Transverse colon (tissue), 4 donors: ENCODE data around the gene FAM78B. TPM values are rescaled to one million over a fixed set of nuclear protein-coding genes. Genes with fewer than 3 reads are reported as not detected.

ENCODE experiments used
- DNase-seq: peaks from one replicate; pipeline ENCODE4 v3.0.0-alpha.2; 2019
- H3K27ac ChIP-seq, 4 donors: fragments of 200-600 bp; sonication (generic); 2 replicates each; pipeline ENCODE4 v1.5.1; 2016 to 2018; ENCODE audit warnings: inconsistent platforms in 4 of 4
- H3K27me3 ChIP-seq: fragments of 200-600 bp; sonication (generic); 2 replicates; pipeline ENCODE4 v1.5.1; 2017; ENCODE audit warnings: inconsistent platforms
- H3K36me3 ChIP-seq, 4 donors: fragments of 200-600 bp; sonication (generic); 2 replicates each; pipeline ENCODE4 v1.5.1; 2017 to 2019; ENCODE audit warnings: inconsistent platforms in 4 of 4
- H3K4me1 ChIP-seq, 4 donors: fragments of 200-600 bp; sonication (generic); 2 replicates each; pipeline ENCODE4 v1.5.1; 2017 to 2020; ENCODE audit warnings: inconsistent platforms in 4 of 4
- H3K4me3 ChIP-seq, 4 donors: fragments of 200-600 bp; sonication (generic); 1 replicate in 1 of 4; 2 replicates in 3 of 4; pipeline versions ENCODE4 v1.5.1 to v1.6.1; 2017 to 2019; ENCODE audit warnings: inconsistent platforms in 4 of 4
- H3K9me3 ChIP-seq, 2 donors: fragments of 200-600 bp; sonication (generic); 2 replicates each; pipeline ENCODE4 v1.5.1; 2017 to 2019; ENCODE audit warnings: inconsistent platforms in 2 of 2
- EP300 ChIP-seq: sonication (generic); formaldehyde crosslinking; IDR thresholded peaks from one replicate; pipeline ENCODE4 v1.6.1; 2017; ENCODE audit warnings: antibody characterized with exemption, low read depth
- POLR2A ChIP-seq: fragments of 450-650 bp; IDR thresholded peaks from one replicate; pipeline ENCODE4 v1.6.1; 2016; ENCODE audit warnings: antibody characterized with exemption, mild to moderate bottlenecking, moderate library complexity
- POLR2AphosphoS5 ChIP-seq, 3 donors: sonication (generic); formaldehyde crosslinking; IDR thresholded peaks; one replicate each; pipeline ENCODE4 v1.6.1; 2016; ENCODE audit warnings: antibody characterized with exemption in 3 of 3
- WGBS, 2 donors: methylation state at CpG; one replicate each; pipeline ENCODE4 v1.1.5; 2018; ENCODE audit warnings: low coverage in 1 of 2; 5-methylcytosine and 5-hydroxymethylcytosine counted together
- in situ Hi-C, 4 donors: fragments of 200-750 bp; cut with MboI; loops; one replicate each; pipeline versions ENCODE4 v1.15.0 to v1.15.1; 2017; ENCODE audit warnings: low sequenced_read_pairs in 3 of 4, low pct_ligation_motif_present in 1 of 4, low pct_unique_long_range_greater_than_20kb in 1 of 4
- intact Hi-C: fragments of 100-400 bp; cut with DNase I; formaldehyde crosslinking; loops from one replicate; pipeline ENCODE4 v1.15.1; 2023; ENCODE audit warnings: low total_unique reads
- total RNA-seq, 4 donors: library from RNA; depleted of rRNA; stranded (reverse); fragments of >200 nt; gene quantifications; one replicate each; pipeline ENCODE4 v1.1.0, GENCODE V29; 2016
- TF ChIP-seq, protein P1 (sequence below), 5 experiments: fragments of 200-600 bp in 3 of 5; fragments of 450-650 bp in 2 of 5; sonication (generic) in 3 of 5; IDR thresholded peaks; 1 replicate in 2 of 5; 2 replicates in 3 of 5; pipeline ENCODE4 v1.5.1; 2016 to 2017; ENCODE audit warnings: antibody characterized with exemption in 5 of 5, inconsistent platforms in 3 of 5, mild to moderate bottlenecking in 2 of 5, moderate library complexity in 1 of 5

The FAM78B gene
- total RNA-seq, 4 donors from 2014 or later, result 0.40 to 5.2 (median 0.80) TPM

DNA sequence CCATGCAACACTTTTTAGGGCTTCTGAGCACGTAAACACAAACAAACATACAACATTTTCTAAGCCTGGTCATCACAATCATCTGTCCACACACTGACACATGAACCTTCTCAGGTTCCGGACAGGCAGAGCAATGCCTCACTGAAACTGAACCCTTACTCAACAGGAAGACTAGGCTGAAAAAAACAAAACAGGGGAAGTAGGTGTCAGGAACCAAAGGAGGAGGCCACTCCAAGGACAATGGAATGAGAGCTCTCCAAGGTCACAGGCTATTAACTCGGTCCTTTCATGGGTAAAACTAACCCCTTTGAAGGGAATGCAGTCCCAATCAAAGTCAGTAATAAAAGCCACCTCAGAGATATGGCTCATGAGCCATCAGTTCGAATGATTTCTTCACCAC is 76.6 kb downstream of the FAM78B start:
- Histone ChIP-seq H3K9me3 (no peaks in the 10 kb centered on the region), H3K27ac (no peak overlapping the region), H3K27me3 (no peaks in the 10 kb centered on the region), H3K4me3 (no peak overlapping the region), H3K36me3 (no peaks in the 10 kb centered on the region), H3K4me1 (no peaks in the 10 kb centered on the region)
- intact Hi-C loops (no loop called here), in situ Hi-C loops (no loop called here)
- TF ChIP-seq POLR2AphosphoS5 (IDR thresholded peaks at IDR 0.05), result no peak
- no peak for TF ChIP-seq POLR2A
- TF ChIP-seq, protein P1, sequence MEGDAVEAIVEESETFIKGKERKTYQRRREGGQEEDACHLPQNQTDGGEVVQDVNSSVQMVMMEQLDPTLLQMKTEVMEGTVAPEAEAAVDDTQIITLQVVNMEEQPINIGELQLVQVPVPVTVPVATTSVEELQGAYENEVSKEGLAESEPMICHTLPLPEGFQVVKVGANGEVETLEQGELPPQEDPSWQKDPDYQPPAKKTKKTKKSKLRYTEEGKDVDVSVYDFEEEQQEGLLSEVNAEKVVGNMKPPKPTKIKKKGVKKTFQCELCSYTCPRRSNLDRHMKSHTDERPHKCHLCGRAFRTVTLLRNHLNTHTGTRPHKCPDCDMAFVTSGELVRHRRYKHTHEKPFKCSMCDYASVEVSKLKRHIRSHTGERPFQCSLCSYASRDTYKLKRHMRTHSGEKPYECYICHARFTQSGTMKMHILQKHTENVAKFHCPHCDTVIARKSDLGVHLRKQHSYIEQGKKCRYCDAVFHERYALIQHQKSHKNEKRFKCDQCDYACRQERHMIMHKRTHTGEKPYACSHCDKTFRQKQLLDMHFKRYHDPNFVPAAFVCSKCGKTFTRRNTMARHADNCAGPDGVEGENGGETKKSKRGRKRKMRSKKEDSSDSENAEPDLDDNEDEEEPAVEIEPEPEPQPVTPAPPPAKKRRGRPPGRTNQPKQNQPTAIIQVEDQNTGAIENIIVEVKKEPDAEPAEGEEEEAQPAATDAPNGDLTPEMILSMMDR (IDR thresholded peaks at IDR 0.05), result no peak
- no peak for TF ChIP-seq EP300
- WGBS, 2 donors, result 51 to 71% methylated on average over 3 to 4 of the region's 4 CpGs
- DNase-seq, result no peak

DNA sequence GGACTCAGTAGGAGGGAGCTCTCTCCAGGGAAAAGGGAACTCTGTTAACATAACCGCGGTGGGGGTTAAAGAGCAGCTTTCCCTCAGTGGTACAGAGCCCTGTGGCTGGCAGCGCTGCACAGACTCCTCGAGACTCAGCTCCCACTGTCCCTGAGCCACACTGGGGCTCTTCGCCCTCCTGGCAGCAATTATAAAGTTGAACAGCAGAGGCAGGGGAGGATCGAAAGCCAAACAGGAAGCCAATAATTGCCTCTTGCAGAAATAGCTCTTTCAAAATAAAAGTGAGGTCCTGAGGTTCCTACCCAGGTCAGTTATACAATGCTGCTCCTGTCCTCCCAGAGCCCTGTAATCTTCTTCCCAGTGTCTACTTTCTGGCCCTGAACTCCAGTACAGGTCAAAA is 77.0 kb downstream of the FAM78B start:
- TF ChIP-seq POLR2AphosphoS5 (IDR thresholded peaks at IDR 0.05), result no peak
- no peak for TF ChIP-seq POLR2A
- TF ChIP-seq, protein P1 (IDR thresholded peaks at IDR 0.05), result no peak
- TF ChIP-seq EP300, result no peak
- Histone ChIP-seq H3K4me1 (no peaks in the 10 kb centered on the region), H3K9me3 (no peaks in the 10 kb centered on the region), H3K36me3 (no peaks in the 10 kb centered on the region), H3K4me3 (no peak overlapping the region), H3K27ac (no peak overlapping the region), H3K27me3 (no peaks in the 10 kb centered on the region)
- DNase-seq, result no peak
- 39% methylated on average over 6 of the region's 6 CpGs; no CpG with 5 or more reads in 1 of the 2 donors for WGBS, 2 donors
- intact Hi-C loops (no loop called here), in situ Hi-C loops (no loop called here)

DNA sequence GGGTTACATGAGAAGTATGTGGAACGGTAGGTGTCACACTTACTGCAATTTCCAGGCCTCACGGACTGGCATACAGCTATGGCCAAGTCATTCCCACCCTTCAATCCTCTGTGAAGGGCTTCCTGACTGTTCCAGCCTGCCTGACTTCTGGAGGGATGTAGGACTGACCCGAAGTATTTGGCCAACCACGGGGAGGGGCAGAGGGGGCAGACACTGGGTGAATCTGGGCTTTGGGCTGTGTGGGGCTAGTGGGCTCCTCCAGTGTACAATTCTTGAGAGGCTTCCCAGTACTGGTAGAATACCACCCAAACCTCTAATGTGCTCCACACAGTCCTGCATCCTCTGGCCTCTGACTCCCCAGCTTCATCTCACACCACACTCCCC is 78.2 kb downstream of the FAM78B start:
- no peaks in the 10 kb centered on the region for H3K9me3 ChIP-seq
- no peak overlapping the region for H3K27ac ChIP-seq
- no peak for DNase-seq
- in situ Hi-C loops (no loop called here), intact Hi-C loops (no loop called here)
- no peak for TF ChIP-seq EP300
- TF ChIP-seq, protein P1 (IDR thresholded peaks at IDR 0.05), result no peak
- TF ChIP-seq POLR2AphosphoS5 (IDR thresholded peaks at IDR 0.05), result no peak
- TF ChIP-seq POLR2A, result no peak
- 87% methylated on average over 4 of the region's 4 CpGs; no CpG with 5 or more reads in 1 of the 2 donors for WGBS, 2 donors
- no peaks in the 10 kb centered on the region for H3K36me3 ChIP-seq
- H3K27me3 ChIP-seq, result no peaks in the 10 kb centered on the region
- no peak overlapping the region for H3K4me3 ChIP-seq
- H3K4me1 ChIP-seq, result no peaks in the 10 kb centered on the region

DNA sequence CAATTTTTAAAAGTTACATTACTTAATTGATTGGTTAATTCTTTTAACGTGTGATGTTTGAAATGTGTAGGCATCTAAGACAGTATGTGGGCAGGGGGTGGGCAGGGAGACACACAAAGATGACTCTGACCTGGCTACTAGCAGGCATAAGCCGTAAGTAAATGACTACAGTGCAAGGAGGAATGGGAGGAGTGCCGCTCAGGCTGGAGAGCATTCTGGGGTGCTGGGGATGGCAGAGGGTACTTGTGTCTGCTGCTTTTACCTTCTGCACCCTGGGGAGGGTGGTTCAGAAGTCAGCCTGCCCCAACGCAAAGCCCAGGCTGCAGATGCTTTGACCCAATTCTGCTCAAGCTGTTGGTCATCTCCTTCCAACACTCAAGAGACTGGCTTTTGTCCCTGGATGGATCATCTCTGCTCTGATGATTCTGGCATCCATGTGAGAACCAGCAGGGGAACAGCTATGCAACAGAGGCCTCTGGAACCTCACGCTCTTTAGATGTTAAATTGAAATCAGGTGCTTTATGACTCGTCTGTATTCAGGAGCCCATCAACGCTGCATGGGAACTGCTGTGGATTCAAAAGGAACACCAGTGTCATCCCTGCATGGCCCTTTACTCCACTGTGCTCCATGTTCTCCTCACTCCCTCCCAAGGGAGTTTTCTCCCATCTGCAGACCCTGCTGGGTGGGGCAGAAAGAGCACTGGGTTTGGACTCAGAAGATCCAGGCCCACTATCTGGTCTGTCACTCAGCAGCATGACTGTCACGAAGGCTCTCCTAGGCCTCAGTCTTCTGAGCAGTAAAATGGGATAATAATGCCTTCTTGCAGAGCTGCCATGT is 78.8 kb downstream of the FAM78B start:
- in situ Hi-C loops, result no loop called here
- Histone ChIP-seq H3K4me1 (no peaks in the 10 kb centered on the region), H3K27me3 (no peaks in the 10 kb centered on the region), H3K4me3 (no peak overlapping the region), H3K9me3 (no peaks in the 10 kb centered on the region), H3K36me3 (no peaks in the 10 kb centered on the region), H3K27ac (no peak overlapping the region)
- TF ChIP-seq, protein P1 (IDR thresholded peaks at IDR 0.05), result no peak
- TF ChIP-seq EP300, result no peak
- TF ChIP-seq POLR2AphosphoS5 (IDR thresholded peaks at IDR 0.05), result no peak
- no peak for TF ChIP-seq POLR2A
- intact Hi-C loops, result no loop called here
- WGBS, 2 donors, result 83 to 86% methylated on average over 4 to 8 of the region's 8 CpGs
- DNase-seq, result no peak
